HG03045 (cell line): ENCODE results near the gene FGF5.
"Not testable (repeated sequence)": the region's sequence is repeated elsewhere in the genome, so short reads cannot be mapped to it uniquely, and the experiment has no call there.

Experiments used
- ATAC-seq: cut with Tn5 transposase; IDR thresholded peaks from one replicate; pipeline ENCODE4 v1.9.1; 2021; ENCODE audit warnings: mild to moderate bottlenecking, moderate library complexity; ENCODE audit not compliant: unreplicated experiment

Gene FGF5

GRCh38 chr4:80294206-80294605 is 27.7 kb downstream of the FGF5 start:
- ATAC-seq = no peak

GRCh38 chr4:80295336-80295735 is 28.9 kb downstream of the FGF5 start:
- ATAC-seq = no peak

DNA sequence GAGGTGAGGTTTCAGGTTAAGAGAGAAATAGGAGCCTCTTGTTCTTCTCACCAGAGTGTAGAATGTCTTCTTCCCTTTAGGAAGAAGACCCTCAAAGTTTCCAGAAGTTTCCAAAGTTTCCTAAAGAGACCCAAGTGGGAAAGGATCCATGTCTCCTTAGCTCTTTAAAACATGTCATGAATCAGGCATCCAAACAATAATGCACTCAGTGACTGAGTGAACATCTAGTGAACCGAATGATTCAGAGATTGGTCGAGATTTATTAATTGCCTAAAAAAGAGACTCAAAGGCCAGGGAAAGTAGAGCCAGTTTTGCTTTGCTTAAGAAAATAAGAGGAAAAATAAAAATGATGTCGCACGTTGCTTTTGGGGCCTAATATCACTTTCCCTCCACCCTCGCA is 29.4 kb downstream of the FGF5 start:
- ATAC-seq = no peak

GRCh38 chr4:80301884-80302283 is 35.4 kb downstream of the FGF5 start:
- no peak for ATAC-seq

- ATAC-seq = no peak
Measured at GRCh38 chr4:80302616-80303223, 36.3 kb downstream of the FGF5 start.

DNA sequence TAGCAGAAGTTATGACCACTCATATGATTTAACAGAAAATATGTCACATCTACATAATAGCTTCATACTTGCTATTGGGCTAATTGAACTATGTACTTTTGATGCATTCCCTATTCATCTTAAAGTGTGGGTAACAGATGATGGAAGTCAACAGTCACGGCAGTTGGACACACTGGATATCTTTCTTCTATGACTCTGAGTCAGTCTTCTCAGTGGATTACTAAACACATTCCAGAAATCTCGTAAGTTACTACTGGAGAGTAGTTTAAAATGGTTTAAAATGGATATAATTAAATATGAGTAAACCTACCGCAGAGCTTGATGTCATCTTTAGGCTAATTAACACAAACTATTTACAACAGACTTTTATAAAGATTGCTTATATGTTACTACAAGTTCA is 39.0 kb downstream of the FGF5 start:
- ATAC-seq = no peak

GRCh38 chr4:80306260-80306659 is 39.8 kb downstream of the FGF5 start:
- ATAC-seq = no peak

DNA sequence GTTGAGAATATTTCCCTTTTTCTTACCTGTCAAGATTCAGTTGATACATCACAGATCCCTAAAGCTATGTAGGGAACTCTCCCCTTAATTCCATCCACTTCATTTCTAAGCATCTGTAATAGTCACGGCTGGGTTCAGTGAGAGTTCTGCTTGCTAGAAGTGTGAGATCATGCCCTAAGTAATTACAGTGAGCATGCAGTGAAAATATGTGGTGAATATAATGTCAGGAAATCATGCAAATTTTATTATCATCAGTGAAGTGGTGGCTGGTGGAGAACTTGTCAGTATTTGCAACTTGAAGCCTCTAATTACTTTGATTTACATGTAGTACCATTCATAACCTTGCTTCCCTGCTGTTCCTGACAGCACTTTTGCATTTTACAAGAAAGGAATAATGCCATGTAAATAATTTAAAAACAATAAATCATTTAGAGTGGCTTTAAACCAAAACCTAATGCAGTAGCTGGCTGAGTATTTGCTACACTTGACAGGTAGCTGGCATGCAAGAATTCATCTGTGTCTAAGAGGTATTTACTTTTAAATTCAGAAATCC is 40.8 kb downstream of the FGF5 start:
- ATAC-seq = no peak

DNA sequence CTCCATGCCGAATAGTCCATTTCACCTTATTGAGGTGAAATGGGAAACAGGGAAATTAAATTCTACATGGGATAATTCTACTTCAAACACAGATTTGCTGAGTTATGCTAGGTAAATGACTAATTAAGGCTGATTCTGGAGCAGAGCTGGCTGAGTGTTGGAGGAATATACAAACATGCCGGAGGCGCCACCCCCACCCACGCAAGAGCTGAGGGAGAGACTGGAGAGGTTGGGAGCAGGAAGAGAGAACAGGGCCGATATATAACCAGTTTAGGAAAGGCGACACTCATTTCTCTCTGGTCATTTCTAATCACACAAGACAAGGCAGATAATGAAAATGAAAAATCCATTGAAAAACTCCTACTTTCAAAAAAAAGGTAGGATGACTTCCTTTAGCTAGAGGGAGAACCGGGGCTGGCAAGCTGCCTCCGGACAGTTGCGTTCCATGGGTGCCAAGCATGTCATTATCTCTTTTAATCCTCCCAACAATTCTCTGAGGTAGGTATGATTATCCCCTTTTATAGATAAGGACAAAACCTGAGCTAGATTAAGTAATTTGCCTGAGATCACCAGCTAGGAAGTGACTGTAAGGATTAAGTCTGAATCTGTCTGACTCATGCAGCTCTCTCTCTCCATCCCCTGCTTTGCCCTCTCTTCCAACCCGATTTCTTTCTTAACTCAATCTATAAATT is 41.5 kb downstream of the FGF5 start:
- ATAC-seq = no peak

DNA sequence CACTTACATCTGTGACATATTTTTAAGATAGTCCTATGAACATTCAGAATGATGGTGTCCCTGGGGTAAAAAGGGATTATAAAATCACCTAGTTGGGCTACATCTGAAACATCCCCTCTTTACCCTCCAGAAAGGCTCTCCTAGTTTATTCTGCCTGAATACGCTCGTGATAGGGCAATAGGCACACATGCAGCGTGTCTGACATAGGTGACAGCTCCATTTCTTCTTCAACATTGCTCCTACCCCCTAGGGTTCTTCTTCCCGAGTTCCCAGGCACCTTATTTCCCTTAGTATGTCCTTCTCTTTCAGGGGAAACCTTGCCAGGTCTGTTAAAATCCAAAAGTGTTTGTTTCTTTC is 42.0 kb downstream of the FGF5 start:
- no peak for ATAC-seq

GRCh38 chr4:80309294-80310004 is 43.0 kb downstream of the FGF5 start:
- no peak for ATAC-seq

DNA sequence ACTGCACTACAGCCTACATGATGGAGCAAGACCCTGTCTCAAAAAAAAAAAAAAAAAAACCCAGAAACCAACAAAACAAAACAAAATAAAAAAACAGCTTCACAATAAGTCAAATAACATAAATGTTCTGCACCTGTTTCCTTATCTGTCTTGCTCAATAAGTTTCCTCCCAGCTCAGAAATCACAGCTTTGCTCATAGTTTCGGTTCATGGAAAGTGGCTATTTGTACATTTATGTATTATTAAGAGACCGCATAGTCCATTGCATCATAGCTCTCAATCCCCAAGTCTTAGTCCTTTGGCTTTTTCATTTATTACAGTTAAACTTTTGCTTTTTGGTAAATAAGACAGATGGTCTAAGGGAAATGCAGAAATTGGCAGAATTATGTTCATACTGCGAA is 44.7 kb downstream of the FGF5 start:
- ATAC-seq = no peak

DNA sequence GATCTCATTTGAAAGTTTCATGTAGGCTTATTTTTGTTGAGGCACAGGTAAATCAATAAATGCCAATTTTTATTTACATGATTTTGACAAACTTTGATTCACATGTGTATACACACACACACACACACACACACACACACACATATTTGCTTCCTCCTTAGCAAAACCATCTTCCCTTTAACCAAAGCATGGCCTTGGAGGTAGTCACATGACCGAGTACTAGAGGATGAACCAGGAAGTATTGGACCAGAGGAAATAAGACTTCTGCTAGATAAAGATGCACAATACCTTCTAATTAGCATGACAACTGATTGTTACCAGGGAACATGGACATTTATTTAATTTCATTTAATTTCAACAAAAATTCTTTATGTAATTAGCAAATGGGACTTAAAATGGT is 45.7 kb downstream of the FGF5 start:
- ATAC-seq = no peak

- no peak for ATAC-seq
Measured at GRCh38 chr4:80313627-80314026, 47.2 kb downstream of the FGF5 start.

- not testable (repeated sequence) for ATAC-seq
Measured at GRCh38 chr4:80315848-80316247, 49.4 kb downstream of the FGF5 start.

DNA sequence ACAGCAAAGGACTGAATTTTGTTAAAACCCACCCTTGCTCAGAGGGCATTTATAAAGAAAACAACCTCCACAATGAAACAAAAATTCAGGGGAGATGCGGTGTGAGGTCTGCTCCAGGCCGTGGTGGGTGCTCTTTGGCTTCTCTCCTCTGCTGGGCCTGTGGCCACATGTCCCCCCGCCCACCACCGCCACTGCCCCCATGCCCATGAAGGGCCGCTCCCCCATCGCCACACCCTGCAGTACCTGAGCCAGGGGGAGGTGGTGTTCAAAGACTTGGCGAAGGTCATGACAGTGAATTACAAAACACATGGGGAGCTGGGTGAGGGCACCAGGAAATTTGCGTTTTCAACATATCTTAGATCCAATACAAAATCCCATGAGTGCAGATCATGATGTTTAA is 54.9 kb downstream of the FGF5 start:
- ATAC-seq = no peak

DNA sequence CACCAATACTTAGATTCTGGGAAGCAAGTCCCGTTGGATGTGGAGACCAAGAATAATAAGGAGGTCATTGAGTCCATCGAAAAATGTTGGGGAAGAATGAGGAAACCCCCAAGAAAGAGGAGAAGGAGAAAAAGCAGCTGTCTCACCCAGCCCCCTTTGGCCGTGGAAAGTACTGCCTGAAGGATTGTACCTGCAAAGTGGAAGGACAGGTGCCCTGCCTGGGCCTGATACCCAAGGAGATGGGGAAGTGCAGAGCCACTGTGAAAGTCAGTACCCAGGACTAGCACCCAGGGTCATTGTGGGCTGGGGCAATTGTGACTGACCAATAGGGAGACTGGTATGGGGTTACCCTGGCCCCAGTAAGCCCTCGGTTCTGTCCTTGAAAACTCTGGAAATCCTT is 55.3 kb downstream of the FGF5 start:
- no peak for ATAC-seq

DNA sequence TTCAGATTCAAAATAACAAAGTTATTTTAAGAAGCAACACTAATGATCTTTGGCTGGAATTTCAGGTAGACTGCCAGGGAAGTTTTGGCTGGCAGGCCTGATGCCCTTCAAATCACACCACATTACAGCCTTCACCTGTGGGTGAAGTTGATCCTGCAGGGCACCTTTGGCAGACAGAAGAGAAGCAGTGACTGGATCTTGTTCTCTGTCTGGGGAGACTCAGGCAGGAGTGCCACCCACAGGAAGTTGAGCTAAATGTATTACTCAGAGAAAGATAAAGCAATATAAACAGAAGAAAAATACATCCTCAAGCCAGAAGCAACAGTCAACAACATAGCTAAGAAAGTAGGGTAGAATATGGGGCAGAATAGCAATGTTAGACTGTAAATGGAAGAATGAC is 56.3 kb downstream of the FGF5 start:
- no peak for ATAC-seq

DNA sequence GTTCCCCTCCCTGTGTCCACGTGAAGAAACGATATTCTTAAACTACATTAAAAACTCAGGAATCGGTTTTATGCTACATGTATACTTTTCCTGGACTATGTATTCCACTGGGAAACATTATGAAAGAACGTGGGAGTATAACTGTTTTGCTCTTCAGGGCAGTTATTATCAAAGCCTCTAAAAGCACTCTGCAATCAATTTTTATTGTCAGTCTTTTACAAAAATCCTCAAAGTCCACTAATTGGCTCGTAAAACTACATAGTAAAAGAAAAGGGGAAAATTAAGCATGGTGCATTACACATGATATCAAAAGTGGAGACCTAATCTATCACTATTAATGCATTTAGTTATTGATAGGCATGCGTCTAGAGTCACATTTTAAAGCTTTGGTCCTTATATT is 57.7 kb downstream of the FGF5 start:
- ATAC-seq = no peak

GRCh38 chr4:80331693-80332092 is 65.2 kb downstream of the FGF5 start:
- ATAC-seq = no peak

- ATAC-seq = no peak
Measured at GRCh38 chr4:80333121-80333520, 66.7 kb downstream of the FGF5 start.

DNA sequence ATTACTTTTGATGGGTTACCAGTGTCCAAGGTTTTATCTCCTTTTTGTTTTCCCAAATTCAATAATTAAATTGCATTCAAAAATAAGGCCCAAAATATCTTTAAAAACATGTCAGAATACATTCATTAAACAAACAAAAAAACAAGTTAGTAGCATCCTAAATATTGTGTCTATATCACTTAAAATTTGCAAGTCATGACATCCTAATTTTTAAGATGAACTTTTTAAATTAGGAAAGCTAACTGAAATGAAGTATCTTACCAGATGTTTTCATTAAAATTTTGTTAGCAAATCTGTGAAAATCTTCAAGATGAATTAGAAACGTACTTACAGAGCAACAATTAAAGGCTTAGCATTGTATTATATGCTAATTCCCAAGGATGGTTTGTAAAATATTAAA is 68.1 kb downstream of the FGF5 start:
- no peak for ATAC-seq
